GM12892 (cell line): ENCODE data around the gene SHISAL2B.

Source experiments
- POLR2A ChIP-seq: IDR thresholded peaks from 2 replicates; pipeline ENCODE4 v1.6.1; 2011; ENCODE audit warnings: low read depth, low read length, control low read depth
- POLR2AphosphoS5 ChIP-seq: IDR thresholded peaks from 2 replicates; pipeline ENCODE4 v1.6.1; 2011; ENCODE audit warnings: low read depth, low read length, control low read depth

DNA sequence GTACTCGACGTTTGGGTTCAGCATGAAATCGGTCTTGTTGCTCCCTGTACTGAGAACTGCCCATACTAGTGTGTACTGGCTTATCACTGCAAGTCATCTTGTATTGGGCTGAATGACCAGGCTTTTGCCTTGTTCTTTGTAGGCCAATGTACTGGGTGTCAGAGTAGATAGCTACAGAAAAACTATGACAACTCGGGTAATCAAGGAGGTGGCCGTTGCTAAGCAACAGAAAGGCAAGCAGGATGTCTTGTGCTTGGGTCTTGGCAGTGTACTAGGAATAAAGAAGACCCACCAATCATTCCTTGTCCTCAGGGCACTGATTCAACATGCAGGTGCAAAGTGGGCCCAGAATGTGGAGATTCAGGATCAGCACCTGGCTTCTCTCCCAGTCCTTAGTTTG lies 11.9 kb upstream of the SHISAL2B start:
- TF ChIP-seq POLR2A (no peak), POLR2AphosphoS5 (no peak)
